LNCAP (cell line): Measurements from ENCODE around the gene STXBP2.

ENCODE experiments used
- TF ChIP-seq, protein P1 (sequence below): fragments of 450-650 bp; IDR thresholded peaks from 2 replicates; pipeline ENCODE4 v1.5.1; 2017; ENCODE audit warnings: mild to moderate bottlenecking

The STXBP2 gene

DNA sequence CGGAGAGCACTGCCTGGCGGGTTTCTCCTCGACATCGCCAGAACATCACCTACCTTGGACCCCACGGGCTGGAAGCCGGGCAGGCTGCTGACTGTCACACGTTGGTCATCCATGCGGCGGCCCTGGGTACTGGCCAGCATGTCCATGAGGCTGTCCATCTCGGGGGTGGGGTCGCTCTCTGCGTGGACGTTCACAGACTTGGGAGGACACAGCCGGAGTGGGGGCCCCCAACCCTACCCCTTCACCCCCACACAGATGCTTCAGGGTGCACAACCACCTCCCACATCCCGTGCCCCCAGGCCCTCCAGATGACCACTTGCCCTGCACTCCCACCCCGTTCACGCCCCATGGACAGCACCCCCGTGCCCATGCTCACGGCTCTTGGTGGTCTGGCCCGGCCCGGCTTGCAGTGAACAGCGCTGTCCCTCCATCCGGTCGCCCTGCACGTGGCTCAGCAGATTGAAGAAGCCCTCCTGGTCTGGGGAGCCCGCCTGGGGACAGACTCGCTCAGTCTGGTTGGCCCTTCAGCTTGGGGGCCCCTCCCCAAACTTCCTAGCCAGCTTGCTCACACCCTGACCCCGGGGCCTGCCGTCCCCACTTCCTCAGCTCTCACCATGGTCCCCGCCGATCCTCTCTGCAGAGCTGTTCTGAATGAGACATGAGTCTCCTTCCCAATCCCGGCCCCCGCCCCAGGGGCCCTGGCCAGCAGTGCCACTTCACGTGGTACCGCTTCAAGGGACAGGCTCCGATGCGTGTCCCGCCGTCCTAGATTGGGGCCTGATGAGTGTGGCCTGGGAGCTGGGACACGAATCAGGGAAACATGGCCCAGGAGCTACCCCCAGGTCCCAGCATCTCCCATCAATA, 4.3 kb upstream of the STXBP2 start:
- TF ChIP-seq, protein P1, sequence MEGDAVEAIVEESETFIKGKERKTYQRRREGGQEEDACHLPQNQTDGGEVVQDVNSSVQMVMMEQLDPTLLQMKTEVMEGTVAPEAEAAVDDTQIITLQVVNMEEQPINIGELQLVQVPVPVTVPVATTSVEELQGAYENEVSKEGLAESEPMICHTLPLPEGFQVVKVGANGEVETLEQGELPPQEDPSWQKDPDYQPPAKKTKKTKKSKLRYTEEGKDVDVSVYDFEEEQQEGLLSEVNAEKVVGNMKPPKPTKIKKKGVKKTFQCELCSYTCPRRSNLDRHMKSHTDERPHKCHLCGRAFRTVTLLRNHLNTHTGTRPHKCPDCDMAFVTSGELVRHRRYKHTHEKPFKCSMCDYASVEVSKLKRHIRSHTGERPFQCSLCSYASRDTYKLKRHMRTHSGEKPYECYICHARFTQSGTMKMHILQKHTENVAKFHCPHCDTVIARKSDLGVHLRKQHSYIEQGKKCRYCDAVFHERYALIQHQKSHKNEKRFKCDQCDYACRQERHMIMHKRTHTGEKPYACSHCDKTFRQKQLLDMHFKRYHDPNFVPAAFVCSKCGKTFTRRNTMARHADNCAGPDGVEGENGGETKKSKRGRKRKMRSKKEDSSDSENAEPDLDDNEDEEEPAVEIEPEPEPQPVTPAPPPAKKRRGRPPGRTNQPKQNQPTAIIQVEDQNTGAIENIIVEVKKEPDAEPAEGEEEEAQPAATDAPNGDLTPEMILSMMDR: no peak

DNA sequence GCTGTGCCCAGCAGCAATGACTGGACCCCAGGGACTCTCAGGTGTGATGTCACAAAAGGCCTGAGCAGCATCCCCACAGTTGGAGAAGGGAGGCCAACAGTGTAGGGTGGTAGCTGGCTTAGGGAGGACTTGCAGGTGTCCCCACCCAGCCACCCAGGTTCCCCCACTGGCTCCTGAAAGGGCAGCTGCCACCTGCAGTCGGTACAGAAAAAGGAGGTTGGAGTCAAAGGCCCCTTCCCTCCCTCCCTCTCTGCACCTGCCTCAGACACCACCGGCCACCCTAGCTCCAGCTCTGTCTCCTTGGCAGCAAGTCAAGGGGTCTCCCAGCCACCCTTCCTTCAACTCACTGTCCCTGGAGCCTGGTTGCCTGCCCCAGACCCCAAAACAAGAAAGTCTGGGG, 3.2 kb upstream of the STXBP2 start, which contains the start of gene PCP2:
PCP2 (minus strand) TSS at position 22 of the 400 bp plus-strand sequence. CDS start 262 bp downstream, outside the sequence.
- TF ChIP-seq, protein P1: no peak

DNA sequence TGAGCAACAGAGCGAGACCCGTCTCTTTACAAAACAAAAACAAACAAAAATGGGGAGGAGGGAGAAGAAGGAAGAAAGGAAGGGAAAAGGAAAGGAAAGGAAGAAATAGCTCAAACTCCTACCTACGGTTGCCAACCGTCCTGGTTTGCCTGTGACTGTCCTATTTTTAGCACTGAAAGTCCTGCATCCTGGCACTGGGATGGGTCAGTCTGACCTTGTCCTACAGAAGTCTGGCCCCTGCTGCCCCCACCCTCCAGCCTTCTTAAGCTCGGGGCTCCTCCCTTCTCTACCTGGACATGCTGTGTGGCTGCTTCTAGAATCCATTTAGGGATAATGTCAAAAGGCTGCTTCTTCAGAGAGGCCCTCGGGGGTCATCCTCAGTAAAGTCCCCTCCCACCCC, 1.2 kb upstream of the STXBP2 start:
- TF ChIP-seq, protein P1: no peak

DNA sequence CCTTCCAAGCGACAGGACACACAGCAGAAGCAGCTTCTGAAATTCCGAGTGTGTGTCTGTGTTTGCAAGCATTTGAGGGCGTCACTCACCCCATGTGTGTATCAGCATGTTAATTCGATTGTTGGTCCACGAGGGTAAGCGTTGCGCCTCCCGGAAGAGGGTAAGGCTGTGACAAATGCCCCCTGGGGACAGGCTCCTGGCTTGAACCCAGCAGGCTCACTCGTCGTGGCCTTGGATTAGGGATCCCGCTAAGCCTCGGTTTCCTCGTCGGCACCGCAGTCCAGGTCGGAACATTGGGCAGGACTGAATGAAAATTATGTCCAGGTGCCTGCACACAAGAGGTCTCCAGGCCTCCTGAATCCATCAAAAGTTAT, 606 bp upstream of the STXBP2 start:
- TF ChIP-seq, protein P1: no peak

DNA sequence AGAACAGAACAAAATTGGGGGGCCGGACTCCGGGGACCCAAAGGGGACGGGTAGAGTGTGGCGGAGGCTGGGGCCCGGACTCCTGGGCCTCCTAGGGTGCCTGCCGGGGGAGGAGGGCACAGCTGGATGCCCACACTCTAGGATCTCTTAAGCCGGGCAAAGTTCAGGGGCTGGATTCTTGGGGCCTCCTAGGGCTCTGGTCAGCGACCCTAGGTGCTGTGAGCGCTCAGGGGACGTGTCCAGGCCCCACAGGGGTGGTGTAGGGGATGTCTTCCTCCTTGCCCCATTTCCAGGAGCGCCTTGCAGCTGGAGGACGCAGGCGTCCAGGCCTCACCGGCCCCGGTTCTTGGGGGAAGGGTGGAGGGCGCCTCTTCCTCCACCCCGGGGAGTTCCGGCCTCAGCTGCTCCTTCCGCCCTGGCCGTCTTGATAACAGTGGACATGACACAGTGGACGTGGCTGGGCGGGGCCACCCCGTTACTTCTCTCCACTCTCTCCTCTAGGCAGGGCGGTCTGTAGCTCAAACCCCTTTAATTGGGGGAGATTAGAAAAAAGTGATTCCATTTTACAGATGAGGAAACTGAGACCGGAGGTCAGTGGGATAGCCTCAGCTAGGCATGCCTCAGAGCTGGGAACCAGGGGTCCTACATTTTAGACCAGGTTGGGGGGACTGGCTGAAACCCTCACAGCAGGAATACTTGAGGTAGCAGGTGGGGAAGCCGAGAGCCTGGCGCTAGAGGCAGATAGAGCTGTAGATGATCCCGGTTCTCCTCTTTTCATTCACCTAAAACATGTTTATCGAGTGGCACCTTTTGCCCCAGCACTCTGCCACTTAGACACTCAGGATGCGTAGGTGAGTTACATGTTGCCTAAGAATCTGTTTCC, 705 bp downstream of the STXBP2 start:
- TF ChIP-seq, protein P1: no peak

DNA sequence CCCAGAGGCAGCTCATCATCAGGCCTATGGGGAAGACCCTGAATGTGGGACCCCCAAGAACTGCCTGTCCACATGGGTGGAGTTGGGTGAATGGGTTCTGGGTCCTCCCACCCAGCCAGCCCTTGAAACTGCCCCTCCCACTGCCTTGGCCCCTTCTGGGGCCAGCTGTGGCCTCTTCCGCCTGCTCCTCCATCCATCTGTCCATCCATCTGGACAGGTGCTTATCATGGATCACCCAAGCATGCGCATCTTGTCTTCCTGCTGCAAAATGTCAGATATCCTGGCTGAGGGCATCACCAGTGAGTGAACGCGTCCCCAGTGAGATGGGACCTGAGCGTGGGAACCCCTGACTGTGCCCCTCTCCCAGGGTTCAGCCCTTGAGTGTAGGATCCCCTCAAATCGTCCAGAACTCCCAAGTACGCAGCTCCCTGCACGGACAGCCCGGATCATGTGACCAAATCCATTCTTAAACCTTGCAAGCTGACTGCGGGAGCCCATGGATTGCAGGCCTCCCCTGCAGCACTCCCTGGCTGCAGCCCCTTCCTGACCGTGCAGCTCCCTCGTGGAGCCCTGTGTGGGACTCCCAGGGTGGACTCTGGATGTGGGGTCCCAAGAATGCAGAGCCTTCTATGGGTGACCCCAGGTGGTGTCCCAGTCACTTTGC, 2.0 kb downstream of the STXBP2 start:
- TF ChIP-seq, protein P1: no peak

DNA sequence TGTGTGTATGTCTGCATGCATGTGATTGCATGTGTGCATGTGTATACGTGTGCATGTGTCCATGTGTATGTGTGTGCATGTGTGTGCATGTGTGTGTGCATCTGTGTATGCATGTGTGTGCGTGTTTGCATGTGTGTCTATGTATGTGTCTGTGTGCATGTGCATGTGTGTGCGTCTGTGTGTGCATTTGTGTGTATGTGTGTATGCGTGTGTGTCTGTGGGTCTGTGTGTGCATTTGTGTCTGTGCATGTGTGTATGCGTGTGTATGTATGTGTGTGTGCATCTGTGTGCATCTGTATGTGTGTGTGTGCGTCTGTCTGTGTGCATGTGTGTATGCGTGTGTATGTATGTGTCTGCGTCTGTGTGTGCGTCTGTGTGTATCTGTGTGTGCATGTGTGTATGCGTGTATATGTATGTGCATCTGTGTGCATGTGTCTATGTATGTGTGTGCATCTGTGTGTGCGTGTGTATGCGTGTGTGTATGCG, 3.0 kb downstream of the STXBP2 start:
- TF ChIP-seq, protein P1: no peak
